ENCODE results near the gene BNIP2. TPM values are rescaled to one million over a fixed set of nuclear protein-coding genes. Genes with fewer than 3 reads are reported as not detected.
"Not testable (repeated sequence)": the region's sequence is repeated elsewhere in the genome, so short reads cannot be mapped to it uniquely, and the experiment has no call there.

The BNIP2 gene
- total RNA-seq, 1 experiment from 2014 or later = 125 TPM

DNA sequence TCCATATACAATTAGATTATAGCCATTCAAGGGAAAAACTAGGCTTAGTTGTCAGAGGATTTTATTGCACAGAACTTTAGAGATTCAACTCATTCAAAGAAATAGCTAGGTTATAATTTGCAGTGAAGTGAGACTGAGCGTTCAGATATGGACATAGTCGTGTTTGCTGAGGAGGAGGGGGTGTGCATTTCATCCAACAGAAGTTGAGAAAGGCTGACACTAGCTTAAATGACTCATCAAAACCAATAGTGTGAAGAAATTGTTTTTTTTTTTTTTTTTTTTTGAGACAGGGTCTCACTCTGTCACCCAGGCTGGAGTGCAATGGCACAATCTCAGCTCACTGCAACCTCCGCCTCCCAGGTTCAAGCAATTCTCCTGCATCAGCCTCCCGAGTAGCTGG is 8.9 kb upstream of the BNIP2 start:
- not testable (repeated sequence) for H3K36me3 ChIP-seq, DNase-seq, H3K27me3 ChIP-seq, H3K9me3 ChIP-seq, H3K4me3 ChIP-seq

DNA sequence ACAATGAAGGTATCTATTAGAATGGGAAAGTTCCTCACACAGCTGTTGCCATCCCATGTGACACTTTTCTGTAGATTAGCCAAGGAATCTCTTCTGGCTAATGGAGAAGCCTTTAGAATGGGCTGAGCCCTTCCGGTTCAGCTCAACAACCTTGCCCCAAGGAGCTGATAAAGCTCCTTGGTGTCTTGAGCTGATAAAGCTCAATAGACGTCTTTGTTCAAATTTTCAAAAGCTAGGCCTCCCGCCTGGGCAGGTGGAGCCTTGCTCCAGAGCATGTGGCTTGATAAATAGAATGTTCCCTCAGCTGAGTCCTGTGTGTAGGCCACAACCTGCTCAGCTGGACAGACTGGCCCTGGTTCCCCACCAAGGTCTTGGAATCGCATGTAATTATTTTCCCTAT is 7.2 kb upstream of the BNIP2 start:
- no peak overlapping the region for H3K4me3 ChIP-seq
- no peak for DNase-seq
- H3K9me3 ChIP-seq = no peaks in the 10 kb centered on the region
- no peaks in the 10 kb centered on the region for H3K36me3 ChIP-seq
- no peaks in the 10 kb centered on the region for H3K27me3 ChIP-seq

DNA sequence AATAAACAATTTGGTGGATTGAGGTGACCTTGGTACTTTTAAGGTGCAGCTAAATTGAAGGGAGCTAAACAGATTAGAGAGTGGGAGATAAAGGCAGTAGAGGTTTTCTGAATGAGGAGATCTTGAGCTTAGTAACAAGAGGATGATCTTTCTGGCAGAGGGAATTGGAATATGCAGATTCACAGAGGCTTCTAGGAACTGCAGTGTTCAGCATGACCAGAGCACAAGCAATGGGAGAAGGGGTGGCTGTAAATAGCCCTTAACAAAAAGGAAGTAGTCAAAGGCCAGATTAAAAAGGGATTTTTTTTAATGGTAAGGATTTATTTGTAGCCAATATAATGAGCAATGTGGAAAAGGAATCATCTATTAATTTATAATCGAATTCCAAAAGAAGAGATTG is 5.7 kb upstream of the BNIP2 start:
- Histone ChIP-seq H3K27me3 (no peaks in the 10 kb centered on the region), H3K9me3 (no peaks in the 10 kb centered on the region), H3K4me3 (no peak overlapping the region), H3K36me3 (no peaks in the 10 kb centered on the region)
- DNase-seq = no peak

DNA sequence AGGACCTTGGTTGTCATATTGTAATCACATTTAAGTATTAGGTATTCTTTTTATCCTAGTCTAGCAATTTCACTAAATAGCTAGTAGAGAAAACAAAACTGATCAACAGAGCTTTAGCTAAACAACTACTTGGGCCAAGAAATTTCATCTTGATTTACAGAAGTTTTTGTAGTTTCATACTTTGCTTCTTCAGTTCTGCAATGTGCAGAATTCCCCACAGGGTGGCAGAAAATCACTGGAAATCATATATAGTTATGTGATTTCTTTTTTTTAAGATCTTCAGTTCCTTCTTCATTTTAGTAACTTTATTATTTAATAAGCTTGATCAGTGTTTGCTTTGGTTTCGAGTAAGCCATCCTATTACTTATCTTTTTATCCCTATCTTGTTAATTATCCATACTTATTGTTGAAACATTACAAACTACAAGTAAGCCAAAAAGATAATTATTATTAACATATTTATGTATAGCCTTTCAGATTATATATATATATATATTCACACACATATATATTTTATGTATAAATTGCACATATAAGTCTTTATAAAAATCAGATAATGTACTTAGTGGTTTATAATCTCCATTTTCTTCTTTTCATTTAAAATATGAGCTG is 2.2 kb upstream of the BNIP2 start:
- no peaks in the 10 kb centered on the region for H3K9me3 ChIP-seq
- no peak overlapping the region for H3K4me3 ChIP-seq
- H3K36me3 ChIP-seq = peaks cover 11% of the 10 kb centered on the region
- no peaks in the 10 kb centered on the region for H3K27me3 ChIP-seq
- peak; percentile 14 for DNase-seq

DNA sequence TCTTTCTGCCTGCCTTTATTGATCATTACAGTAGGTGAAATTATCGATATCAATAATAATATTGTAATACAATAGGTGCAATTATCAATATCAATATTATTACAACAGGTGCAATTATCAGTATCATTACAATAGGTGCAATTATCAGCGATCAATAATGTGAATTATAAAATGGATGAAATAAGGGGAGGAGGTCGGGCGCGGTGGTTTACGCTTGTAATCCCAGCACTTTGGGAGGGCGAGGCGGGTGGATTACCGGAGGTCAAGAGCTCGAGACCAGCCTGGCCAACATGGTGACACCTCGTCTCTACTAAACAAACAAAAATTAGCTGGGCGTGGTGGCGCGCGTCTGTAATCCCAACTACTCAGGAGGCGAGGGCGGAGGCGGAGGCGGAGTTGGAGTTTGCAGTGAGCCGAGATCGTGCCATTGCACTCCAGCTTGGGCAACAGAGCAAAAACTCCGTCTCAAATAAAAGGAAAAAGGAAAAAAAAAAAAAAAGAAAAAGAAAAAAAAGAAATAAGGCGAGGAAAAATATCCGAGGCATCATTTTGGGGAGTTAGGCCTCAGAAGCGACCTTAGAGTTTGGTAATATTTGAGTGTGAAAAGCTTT is 611 bp upstream of the BNIP2 start:
- peak; percentile 70 for DNase-seq
- Histone ChIP-seq H3K4me3 (peak overlapping the region; percentile 90), H3K36me3 (peaks cover 24% of the 10 kb centered on the region), H3K27me3 (no peaks in the 10 kb centered on the region), H3K9me3 (no peaks in the 10 kb centered on the region)

DNA sequence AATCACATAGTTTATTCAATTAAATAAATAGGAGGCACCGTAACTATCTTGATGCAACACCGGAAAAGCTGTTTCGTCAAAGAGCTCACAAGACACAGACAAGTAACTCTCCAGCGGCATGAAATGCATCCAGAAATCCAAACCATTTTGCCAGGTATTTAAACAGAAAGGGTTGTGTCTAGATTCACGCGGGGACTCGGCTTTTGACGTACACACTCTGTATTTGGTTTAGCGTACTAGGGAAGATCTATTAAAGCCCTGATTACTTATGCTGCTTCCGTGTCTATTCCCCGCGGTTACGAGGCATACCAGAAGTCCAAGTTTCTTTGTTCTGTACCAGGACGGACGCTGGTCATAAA is 718 bp downstream of the BNIP2 start:
- H3K27me3 ChIP-seq = no peaks in the 10 kb centered on the region
- no peak for DNase-seq

DNA sequence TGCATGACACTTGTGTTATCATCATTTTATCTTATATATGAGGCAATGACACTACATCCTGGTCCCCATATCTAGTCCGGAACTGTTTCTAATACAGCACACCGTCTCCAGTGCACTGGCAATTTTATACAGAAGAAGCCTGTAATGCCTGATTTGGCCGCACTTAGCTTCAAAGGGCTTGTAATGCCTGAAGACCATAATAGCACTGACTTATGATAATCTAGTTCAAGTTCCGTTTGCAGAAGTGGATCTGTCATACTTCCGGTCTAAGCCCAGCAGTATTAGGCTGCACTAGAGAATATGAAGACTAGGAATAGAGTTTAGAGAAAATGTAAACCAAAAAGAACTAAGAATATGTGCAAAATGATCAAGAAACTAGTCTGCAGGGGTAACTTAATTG is 1.3 kb downstream of the BNIP2 start:
- Histone ChIP-seq H3K4me3 (peak overlapping the region; percentile 90), H3K36me3 (peaks cover 34% of the 10 kb centered on the region), H3K9me3 (no peaks in the 10 kb centered on the region), H3K27me3 (no peaks in the 10 kb centered on the region)
- no peak for DNase-seq

More for the DNA sequence above, 718 bp downstream of the BNIP2 start:
- Histone ChIP-seq H3K4me3 (peak overlapping the region; percentile 90), H3K9me3 (no peaks in the 10 kb centered on the region), H3K36me3 (peaks cover 34% of the 10 kb centered on the region)

DNA sequence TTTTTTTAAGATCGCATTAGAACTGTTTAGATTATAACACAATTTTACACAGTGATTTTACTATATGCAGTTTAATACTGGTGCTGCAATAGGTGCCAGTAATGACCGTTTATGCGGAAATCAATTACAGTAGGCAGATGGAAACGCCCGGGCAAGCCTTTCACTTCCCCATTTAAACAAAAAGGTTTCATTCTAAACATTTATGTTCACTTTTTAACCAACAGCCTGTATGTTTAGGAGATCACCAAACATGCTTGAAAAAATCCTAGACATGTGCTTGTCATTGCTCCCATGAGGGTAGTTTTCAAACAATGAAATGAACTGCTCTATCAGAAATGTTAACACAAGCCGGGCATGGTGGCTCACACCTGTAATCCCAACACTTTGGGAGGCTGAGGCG is 2.7 kb downstream of the BNIP2 start:
- no peak overlapping the region for H3K4me3 ChIP-seq
- H3K36me3 ChIP-seq = peaks cover 45% of the 10 kb centered on the region
- no peaks in the 10 kb centered on the region for H3K9me3 ChIP-seq
- no peaks in the 10 kb centered on the region for H3K27me3 ChIP-seq
- no peak for DNase-seq

DNA sequence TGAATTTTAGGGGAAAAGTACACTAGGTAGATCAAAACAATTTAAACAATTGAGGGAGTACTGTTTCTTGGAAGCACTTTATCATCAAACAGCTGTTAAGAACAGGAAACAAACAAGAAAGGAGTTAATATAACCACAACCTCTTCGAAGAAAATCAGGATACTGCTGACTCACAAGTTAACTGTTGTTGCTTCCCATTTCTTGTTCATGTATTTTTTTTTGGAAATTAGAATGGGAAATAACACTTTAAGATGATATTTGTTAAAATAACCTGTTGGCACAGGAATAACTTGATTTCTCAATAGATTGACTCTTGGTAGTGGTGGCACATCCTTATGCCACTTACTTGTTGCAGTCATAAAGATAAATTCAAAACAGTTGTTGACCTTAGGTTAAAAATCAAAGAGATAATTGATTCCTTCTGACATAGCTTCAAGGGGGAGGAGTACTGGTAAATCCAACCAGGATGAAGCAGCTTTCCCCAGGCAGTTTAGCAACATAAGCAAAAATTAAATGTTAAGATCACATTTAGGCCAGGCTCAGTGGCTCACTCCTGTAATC is 3.3 kb downstream of the BNIP2 start:
- no peak for DNase-seq
- Histone ChIP-seq H3K27me3 (no peaks in the 10 kb centered on the region), H3K9me3 (no peaks in the 10 kb centered on the region), H3K36me3 (peaks cover 50% of the 10 kb centered on the region), H3K4me3 (no peak overlapping the region)

DNA sequence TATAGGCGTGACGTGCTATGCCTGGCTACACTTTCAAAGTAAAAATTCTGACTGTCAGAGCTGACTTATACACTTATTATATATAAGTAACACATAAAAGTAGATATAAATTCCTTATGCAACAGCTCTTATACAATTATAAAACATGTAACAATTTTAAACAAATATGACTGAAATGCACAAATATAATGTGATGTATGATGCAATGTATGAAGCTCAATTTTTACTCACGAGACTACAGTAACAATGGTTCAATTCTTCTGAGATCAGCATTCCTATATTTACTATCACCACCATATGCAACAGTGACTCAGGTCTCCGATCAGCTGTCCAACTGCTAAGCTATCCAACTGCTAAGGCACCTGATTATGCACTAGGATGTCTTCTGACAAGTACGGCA is 8.2 kb downstream of the BNIP2 start:
- Histone ChIP-seq H3K36me3 (peaks cover 85% of the 10 kb centered on the region), H3K9me3 (no peaks in the 10 kb centered on the region), H3K27me3 (no peaks in the 10 kb centered on the region), H3K4me3 (no peak overlapping the region)
- no peak for DNase-seq

DNA sequence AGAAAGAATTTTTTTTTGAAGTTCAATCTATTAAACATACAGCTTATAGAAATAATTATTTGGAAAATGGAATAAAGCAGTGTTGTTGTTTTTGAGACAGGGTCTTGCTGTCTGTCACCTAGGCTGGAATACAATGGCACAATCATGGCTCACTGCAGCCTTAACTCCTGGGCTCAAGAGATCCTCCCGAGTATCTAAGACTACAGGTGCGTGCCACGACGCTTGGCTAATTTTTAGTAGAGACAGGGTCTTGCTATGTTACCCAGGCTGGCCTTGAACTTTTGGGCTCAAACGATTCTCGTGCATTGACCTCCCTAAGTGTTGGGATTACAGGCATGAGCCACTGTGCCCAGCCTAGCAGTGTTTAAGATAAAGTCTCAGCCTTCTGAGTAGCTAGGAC is 8.8 kb downstream of the BNIP2 start:
- no peaks in the 10 kb centered on the region for H3K9me3 ChIP-seq

DNA sequence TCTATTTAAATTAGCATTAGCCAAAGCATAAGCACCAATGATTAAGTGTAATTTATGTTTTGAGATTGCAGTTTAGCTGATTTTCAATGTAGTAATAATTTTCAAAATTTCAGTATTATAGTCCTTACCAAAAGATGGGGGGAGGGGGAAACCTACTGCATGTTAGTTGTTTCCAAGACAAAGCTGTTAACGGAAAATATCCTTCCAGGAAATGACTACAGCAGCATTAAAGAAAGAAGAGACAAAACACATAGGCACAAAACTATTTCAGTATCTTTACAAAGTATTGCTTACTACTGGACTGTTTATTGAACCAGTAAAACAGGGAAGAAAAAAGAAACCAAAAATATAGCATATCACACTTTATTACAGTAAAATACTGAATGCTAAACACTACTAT is 10.5 kb downstream of the BNIP2 start:
- H3K27me3 ChIP-seq = no peaks in the 10 kb centered on the region
- no peak for DNase-seq
- no peak overlapping the region for H3K4me3 ChIP-seq
- no peaks in the 10 kb centered on the region for H3K9me3 ChIP-seq
- peaks cover 87% of the 10 kb centered on the region for H3K36me3 ChIP-seq

More for the DNA sequence above, 8.8 kb downstream of the BNIP2 start:
- Histone ChIP-seq H3K27me3 (no peaks in the 10 kb centered on the region), H3K4me3 (no peak overlapping the region), H3K36me3 (peaks cover 87% of the 10 kb centered on the region)
- DNase-seq = no peak

DNA sequence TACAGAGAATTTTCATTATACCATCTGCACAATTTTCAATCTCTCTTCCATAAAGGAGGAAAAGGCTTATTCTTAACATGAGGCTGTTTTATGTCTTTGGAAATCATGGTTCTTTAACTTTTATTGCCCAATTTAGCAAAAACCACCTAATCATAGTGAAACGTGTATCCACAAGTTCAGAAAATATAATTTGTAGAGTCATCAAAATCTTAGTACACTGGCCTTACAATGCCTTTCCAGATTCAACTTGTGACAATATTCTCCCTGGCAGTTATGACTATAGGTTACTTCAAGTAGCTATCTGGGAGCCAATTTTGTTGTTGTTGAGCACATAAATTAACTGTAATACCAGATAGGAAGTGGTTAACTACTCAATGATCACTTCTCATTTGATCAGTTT is 10.9 kb downstream of the BNIP2 start:
- no peaks in the 10 kb centered on the region for H3K9me3 ChIP-seq
- H3K36me3 ChIP-seq = peaks cover 91% of the 10 kb centered on the region
- DNase-seq = no peak
- no peak overlapping the region for H3K4me3 ChIP-seq
- H3K27me3 ChIP-seq = no peaks in the 10 kb centered on the region

DNA sequence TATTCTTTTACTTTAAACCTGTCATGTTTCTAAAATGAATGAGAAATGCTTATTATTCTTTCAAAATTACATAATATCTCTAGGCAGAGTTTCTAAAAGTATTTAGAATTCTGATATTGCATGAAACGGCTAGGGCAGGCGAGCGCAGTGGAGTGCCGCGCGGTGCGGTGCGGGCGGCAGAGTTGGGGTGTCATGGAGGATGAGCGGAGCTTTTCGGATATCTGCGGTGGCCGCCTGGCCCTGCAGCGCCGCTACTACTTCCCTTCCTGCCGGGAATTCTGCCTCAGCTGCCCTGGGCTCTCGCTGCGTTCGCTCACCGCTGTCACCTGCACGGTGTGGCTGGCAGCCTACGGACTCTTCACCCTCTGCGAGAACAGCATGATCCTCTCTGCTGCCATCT is 12.6 kb downstream of the BNIP2 start:
- no peak for DNase-seq
- peaks cover 96% of the 10 kb centered on the region for H3K36me3 ChIP-seq
- no peaks in the 10 kb centered on the region for H3K9me3 ChIP-seq
- H3K4me3 ChIP-seq = no peak overlapping the region
- H3K27me3 ChIP-seq = no peaks in the 10 kb centered on the region

DNA sequence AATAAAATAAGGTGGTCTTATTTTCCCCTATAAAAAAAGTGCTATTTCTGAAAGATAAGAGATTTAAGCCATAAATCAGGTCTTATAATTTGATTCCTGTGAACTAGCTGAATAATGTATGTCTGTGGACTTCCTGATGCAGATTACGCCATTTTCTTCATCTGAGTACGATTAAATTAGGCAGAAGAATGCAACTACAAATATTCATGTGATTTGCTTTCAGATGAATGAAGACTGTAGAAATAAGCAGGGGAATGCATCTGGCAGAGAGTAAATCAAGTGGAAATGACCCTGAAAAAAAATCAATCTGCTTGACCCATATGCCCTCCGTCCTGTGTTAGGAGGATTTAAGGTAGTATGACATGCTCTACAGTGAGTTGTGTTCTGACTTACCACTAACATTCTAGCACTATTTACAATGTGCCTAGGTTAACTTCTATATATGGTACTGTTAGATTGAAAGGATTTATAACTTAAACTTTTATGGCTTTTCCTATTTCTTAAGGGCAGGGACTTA is 14.7 kb downstream of the BNIP2 start:
- no peaks in the 10 kb centered on the region for H3K27me3 ChIP-seq
- no peak for DNase-seq
- no peak overlapping the region for H3K4me3 ChIP-seq
- H3K36me3 ChIP-seq = peaks cover 94% of the 10 kb centered on the region
- no peaks in the 10 kb centered on the region for H3K9me3 ChIP-seq

DNA sequence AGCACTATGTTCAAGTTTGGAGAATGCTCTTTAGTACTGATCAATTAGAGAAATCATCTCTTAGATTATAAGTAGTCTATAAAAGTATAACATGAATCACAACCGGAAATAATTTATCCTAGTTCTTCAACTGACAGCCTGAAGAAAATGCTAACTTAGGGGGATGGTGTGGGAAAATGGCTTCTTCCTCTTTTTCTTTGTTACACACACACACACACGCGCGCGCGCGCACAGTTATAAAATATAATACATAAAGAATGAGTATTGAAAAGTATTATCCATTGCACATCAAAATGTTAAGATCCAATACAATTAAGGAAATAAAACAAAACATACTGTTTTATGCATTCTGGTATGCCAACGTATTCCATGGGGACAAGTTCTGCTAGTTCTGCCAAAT is 20.6 kb downstream of the BNIP2 start:
- Histone ChIP-seq H3K36me3 (peaks cover 73% of the 10 kb centered on the region), H3K9me3 (no peaks in the 10 kb centered on the region), H3K4me3 (no peak overlapping the region), H3K27me3 (no peaks in the 10 kb centered on the region)
- DNase-seq = no peak

DNA sequence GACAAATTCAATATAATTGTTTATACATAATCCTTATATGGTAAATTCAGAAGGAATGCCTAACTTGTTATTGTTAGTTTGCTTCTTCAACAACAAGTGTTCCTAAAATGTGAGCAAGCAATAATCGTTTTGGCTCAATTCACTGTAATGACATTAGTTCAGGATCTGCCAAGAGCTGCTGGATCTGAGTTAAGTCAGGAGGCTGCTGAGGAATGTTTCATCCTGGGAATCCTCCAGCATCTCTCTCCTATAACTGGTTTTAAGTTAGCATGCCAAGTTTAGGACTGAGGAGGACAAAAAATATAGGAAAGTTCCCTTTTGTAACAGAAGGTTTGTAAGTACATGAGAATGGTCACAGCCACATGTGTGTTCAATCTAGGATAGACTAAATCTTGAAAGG is 26.9 kb downstream of the BNIP2 start:
- peak; percentile 63 for DNase-seq
- Histone ChIP-seq H3K9me3 (no peaks in the 10 kb centered on the region), H3K27me3 (no peaks in the 10 kb centered on the region), H3K4me3 (no peak overlapping the region), H3K36me3 (peaks cover 52% of the 10 kb centered on the region)

DNA sequence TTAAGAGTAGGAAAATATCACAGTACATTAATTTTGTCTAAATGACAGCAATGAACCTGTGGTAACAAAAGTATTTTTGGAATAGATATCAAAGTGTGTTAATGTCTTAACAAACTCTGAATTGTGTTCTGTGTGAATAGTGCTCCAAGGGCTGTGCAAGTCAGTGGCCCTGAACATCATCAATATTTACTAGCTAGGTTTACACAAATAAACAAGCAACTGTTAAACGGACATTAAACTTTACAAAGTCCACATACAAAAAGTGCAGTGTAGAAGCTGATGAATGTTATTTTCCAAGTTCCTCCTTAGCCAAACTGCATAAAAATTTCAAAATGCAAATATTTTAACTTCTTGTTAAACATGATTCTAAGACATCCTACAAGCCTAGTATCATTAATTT is 29.8 kb downstream of the BNIP2 start:
- H3K9me3 ChIP-seq = no peaks in the 10 kb centered on the region; the same call in 1 of the 2 replicates

More for the DNA sequence above, 29.8 kb downstream of the BNIP2 start:
- Histone ChIP-seq H3K4me3 (no peak overlapping the region), H3K27me3 (no peaks in the 10 kb centered on the region), H3K36me3 (peaks cover 39% of the 10 kb centered on the region)
- no peak for DNase-seq

Measured in MG63 (cell line).